ENCODE results near the gene ANAPC7. TPM values are rescaled to one million over a fixed set of nuclear protein-coding genes. Genes with fewer than 3 reads are reported as not detected.
"Not testable (repeated sequence)": the region's sequence is repeated elsewhere in the genome, so short reads cannot be mapped to it uniquely, and the experiment has no call there.

Gene ANAPC7
- total RNA-seq, 1 experiment from 2014 or later, result 61.0 TPM

DNA sequence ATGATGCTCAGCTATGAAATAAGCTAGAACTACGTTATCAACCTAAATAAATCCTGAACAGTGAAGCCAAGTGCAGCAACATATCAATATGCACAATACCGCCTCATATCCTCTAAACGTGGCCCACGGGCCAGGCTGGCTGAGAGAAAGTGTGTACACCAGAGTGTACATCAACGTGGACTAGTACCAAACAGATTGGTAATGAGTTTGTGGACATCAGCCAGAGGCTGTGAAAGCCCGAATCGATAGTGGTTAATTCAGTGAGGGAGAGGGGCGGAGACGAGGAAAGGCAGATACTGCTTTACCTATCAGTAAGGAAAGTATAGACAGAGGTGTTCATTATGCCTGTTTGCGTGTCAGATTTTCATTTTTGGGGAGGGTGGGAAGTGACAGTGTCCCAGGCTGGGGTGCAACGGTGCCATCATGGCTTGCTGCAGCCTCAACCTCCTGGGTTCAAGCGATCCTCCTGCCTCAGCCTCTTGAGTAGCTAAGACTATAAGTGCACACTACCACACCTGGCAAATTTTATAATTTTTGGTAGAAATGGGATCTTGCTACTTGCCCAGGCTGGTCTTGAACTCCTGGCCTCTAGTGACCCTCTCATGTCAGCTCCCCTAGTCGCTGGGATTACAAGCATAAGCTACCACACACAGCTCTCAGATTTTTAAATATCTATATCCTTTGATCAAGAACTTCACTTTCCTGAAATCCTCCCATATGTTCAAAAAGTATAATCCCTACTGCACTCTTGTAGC, 50.1 kb downstream of the ANAPC7 start:
- in situ Hi-C loops (cut with HindIII; ENCODE audit: low sequenced_read_pairs), result no loop called here

DNA sequence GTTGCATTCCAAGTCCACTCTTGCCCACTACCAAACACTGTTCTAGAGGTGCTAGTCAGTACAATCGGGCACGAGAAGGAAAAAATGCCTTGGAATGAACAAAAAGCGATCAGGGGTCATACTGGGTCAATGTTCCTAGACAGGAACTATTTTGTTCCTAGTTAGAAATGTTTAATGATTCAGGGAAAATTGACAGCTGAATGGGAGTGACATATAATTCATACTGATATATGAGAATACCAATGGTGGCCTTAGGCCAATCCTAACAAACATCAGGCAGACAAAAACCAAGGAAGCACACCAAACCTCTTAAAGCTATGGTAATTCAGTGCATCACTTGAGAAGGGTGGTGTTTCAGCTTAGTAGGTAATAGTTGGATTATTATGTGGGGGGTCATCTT, 51.1 kb downstream of the ANAPC7 start:
- DNase-seq (ENCODE audit: low spot score), result no peak
- in situ Hi-C loops (cut with HindIII; ENCODE audit: low sequenced_read_pairs), result no loop called here

More for the DNA sequence above, 50.1 kb downstream of the ANAPC7 start:
- DNase-seq (ENCODE audit: low spot score), result no peak

DNA sequence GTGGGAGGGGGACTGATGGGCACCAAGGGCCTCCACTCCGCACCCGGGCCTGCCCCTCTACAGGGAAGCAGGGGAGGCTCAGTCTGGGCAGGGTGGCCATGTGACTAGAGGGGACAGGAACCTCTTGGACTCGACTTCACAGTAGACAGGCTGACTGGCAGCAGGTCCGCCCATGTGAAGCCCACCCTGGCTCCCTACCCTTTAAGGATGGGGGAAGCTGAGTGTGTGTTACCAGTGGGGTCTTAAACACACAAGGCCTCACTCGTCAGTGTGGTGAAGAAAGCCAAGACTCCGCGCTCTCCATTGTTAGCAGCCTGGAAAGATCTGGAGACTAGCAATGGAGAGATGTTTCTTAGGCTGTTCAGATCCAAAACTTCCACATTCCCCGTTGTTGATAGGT, 52.4 kb downstream of the ANAPC7 start:
- DNase-seq (ENCODE audit: low spot score), result no peak
- in situ Hi-C loops (cut with HindIII; ENCODE audit: low sequenced_read_pairs), result no loop called here

DNA sequence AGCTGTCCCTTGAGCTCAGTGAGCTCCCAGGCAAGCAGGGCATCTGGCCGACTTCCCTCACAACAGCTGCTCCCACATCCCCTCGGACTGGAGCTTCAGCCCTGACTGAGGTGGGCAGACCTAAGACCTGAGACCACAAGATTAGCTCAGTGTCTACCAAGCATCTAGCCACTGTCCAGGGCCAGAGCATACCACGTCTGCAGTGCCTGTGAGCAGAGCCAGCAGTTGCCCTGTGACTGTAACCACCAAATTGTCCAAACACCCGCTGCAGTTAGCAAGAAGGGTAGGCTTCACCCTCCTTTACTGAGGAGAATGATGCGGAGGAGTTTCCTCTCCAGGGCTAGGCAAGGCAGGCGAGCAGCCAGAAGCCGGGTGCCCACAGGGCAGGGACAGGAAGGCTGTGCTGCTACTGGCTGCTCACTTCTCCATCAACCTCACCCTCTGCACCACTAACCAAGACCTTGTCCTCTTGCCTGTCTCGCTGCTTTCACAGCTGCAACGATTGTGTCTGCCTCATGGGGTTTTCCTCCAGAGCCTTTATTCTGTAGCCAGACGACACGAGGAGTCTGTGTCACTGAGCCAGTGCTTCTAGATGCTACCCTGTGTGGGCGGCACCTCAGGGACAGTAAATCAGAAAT, 53.9 kb downstream of the ANAPC7 start:
- in situ Hi-C loops (cut with HindIII; ENCODE audit: low sequenced_read_pairs), result no loop called here
- DNase-seq (ENCODE audit: low spot score), result peak; percentile 48

DNA sequence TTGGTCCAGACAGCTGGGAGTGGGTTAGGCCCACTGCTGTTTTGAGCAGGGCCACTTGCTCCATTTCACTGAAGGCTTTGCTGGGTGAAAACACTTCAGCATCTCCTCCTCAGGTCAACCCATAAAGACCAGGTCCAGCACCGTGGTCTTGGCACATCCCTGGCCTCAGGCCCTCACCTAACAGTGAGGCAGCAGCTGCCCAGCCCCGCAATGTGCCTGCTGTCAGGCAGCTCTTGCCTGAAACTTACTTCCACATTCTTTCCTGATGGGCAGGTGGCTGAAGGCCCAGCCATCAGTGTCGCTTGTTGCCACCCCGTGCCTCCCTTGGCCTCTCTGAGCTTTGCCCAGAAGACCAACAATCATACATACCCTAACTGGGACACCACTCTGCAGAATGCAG, 54.4 kb downstream of the ANAPC7 start:
- in situ Hi-C loops (cut with HindIII; ENCODE audit: low sequenced_read_pairs), result no loop called here
- DNase-seq (ENCODE audit: low spot score), result no peak

DNA sequence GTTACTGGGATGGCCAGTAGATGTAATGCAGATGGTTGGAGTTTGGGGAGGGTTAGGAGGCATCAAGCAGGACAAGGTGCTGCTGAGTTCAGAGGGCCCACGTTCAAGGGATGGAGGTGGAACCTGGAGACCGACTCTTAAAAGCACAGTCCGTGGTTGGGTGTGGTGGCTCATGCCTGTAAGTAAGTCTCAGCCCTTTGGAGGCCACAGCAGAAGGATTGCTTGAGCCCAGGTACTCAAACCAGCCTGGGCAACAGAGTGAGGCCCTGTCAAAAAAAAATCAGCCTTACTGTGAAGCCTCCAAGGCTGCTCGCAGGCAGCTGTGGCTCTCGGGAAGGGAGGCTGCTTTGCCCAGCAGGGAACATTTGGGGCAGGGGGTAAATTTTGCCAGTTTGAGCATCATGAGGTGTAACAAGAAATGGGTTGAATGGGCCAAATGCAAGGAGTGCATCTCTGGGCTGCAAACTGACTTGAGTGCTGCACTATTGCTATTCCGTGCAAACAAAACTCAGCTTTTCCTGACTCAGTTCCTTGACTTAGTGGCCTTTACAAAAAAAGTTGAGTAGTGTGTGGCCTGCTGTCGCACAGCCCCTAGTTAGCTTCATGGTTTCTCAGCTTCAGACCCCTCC, 55.0 kb downstream of the ANAPC7 start:
- in situ Hi-C loops (cut with HindIII; ENCODE audit: low sequenced_read_pairs), result no loop called here
- DNase-seq (ENCODE audit: low spot score), result no peak

DNA sequence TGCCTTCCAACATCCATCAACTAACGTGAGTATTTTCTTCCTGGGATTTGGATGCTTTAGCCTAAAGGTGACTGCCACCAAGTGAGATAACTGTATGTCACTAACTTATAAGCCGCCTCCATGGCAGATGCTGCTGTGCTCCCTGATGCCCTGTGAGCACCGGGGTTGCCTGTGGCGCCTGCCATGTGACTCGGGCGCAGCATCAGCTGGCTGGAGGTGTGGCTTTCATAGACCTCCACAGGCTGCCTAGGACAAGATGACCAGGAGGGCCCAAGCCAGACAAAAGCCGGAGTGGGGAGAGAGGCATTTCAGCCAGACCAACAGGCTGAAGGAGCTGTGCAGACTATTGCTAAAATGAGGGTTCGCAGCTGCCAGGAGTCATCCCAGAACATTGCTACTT, 55.7 kb downstream of the ANAPC7 start:
- no peak for DNase-seq (ENCODE audit: low spot score)
- in situ Hi-C loops (cut with HindIII; ENCODE audit: low sequenced_read_pairs), result no loop called here

DNA sequence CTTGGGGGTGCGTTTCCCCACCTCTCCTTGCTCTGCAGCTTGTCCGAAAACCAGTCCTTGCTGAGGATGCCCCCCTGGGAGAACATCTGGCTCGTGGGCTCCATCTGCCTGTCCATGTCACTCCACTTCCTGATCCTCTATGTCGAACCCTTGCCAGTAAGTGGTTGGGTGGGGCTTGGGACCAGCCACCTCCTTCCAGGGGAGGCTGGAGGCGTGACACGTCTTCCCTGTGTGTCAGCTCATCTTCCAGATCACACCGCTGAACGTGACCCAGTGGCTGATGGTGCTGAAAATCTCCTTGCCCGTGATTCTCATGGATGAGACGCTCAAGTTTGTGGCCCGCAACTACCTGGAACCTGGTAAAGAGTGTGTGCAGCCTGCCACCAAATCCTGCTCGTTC, 57.5 kb downstream of the ANAPC7 start:
- DNase-seq (ENCODE audit: low spot score), result no peak

DNA sequence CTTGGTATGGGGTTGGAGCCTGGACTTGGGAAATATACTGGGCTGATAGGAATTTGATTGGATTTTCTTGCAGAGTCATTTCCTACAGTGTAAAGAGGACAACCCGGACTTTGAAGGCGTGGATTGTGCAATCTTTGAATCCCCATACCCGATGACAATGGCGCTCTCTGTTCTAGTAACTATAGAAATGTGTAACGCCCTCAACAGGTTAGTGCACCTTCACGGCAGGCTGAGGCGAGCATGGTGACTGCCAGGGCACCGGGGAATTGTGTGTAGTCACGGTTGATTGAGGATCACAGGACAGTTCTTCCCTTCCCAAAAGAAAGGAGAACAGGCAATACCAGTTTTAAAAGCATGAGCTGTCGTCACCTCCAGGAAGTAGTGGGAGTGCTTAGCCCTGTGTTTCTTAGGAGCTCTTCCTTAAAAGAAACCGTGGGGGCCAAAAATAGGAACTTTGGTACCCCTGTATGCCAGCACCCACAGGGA, 58.3 kb downstream of the ANAPC7 start:
- DNase-seq (ENCODE audit: low spot score), result no peak
- in situ Hi-C loops (cut with HindIII; ENCODE audit: low sequenced_read_pairs), result no loop called here

More for the DNA sequence above, 57.5 kb downstream of the ANAPC7 start:
- in situ Hi-C loops (cut with HindIII; ENCODE audit: low sequenced_read_pairs), result no loop called here

DNA sequence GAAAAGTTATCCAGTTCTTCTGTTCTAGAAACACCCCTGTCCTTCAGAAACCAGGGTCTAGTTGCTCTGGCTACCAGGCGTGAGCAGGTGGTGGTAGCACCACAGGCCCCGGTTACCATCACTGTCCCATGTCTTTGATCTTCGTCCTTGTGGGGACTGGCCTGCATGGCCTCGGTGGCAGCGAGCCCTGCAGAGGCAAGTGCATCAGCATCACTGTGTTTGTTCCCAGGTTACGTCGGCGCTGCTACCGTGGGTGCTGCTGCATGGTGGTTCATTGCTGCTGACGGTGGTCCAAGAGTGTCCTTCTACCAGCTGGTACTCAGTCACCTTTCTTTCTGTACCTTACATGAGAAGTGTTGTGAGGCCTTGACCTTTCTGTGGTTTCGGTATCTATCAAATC, 58.9 kb downstream of the ANAPC7 start:
- in situ Hi-C loops (cut with HindIII; ENCODE audit: low sequenced_read_pairs), result no loop called here
- no peak for DNase-seq (ENCODE audit: low spot score)

DNA sequence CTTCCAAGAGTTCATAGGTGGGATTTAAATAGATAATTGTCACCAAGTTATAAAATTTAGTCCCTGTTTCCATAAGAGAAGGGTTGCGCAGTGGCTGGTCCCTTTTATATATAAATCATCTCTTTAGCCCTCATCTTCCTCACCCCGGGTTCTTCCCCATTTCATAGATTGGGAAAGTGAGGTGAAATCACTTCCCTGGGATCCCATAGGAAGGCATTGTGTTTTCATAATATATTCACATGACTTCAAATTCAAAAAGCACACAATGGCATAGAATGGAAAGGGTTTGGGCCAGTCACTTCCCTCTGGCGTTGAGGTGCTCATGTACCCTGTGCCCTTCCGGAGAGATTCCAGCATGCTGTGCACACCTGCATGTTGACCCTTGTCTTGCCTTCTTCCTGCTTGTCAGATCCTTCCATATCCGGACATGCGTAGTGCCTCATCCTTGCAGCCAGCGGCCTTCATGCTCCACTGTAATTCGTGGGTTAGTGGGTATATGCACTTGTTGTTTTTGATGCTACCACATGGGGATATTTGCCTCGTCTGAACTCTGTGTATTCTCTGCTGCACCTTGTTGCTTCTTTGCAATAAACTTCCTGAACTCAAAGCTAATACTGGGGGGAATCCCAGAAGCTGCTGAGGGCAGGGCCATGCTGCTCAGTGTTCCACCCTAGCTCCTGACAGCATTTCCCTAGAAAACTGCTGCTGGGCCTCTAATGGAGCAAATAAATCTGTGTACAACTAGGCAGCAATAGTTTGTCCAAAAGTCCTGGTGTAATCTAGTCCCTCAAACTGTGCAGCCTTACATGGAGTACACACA, 59.6 kb downstream of the ANAPC7 start:
- in situ Hi-C loops (cut with HindIII; ENCODE audit: low sequenced_read_pairs), result no loop called here
- no peak for DNase-seq (ENCODE audit: low spot score)

DNA sequence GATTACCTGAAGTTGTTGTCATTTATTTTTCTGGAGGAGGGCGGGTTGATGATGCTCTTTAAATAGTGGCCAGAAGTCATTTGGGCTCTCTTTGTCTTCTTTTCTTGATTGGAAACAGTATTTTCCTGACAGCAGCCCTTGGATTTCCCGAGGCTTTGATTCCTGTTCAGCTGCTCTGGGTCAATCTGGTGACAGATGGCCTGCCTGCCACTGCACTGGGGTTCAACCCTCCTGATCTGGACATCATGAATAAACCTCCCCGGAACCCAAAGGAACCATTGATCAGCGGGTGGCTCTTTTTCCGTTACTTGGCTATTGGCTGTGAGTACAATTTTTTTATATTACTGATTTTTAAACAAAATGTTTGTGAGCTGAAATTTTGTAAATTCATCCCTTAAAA, 60.4 kb downstream of the ANAPC7 start:
- in situ Hi-C loops (cut with HindIII; ENCODE audit: low sequenced_read_pairs), result no loop called here
- DNase-seq (ENCODE audit: low spot score), result peak; percentile 37

DNA sequence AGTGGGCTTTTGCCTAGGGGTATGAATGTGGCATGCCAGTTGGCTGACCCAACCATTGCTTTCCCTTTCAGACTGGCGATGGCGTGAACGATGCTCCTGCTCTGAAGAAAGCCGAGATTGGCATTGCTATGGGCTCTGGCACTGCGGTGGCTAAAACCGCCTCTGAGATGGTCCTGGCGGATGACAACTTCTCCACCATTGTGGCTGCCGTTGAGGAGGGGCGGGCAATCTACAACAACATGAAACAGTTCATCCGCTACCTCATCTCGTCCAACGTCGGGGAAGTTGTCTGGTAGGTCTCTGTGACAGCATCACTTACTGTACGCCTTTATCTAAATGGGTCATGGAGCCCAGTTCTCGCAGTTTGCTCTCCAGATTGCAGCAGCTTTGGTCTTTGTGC, 61.4 kb downstream of the ANAPC7 start:
- in situ Hi-C loops (cut with HindIII; ENCODE audit: low sequenced_read_pairs), result no loop called here
- DNase-seq (ENCODE audit: low spot score), result no peak

DNA sequence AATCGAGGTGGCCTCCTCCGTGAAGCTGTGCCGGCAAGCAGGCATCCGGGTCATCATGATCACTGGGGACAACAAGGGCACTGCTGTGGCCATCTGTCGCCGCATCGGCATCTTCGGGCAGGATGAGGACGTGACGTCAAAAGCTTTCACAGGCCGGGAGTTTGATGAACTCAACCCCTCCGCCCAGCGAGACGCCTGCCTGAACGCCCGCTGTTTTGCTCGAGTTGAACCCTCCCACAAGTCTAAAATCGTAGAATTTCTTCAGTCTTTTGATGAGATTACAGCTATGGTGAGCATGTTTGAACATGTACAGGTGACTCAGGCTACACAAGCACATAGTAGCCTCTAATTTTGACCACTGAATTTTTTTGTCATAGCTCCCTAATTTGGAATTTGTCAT, 62.8 kb downstream of the ANAPC7 start:
- in situ Hi-C loops (cut with HindIII; ENCODE audit: low sequenced_read_pairs), result no loop called here
- DNase-seq (ENCODE audit: low spot score), result peak; percentile 80

DNA sequence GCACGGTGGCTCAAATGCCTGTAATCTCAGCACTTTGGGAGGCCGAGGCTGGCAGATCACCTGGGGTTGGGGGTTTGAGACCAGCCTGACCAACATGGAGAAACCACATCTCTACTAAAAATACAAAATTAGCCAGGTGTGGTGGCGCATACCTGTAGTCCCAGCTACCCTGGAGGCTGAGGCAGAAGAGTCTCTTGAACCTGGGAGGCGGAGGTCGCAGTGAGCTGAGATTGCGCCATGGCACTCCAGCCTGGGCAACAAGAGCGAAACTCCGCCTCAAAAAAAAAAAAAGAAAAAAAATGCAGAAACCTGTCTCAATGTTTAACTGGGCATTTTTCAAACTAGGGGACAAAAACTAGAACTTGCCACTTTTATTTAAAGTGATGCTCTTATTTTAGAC, 63.2 kb downstream of the ANAPC7 start:
- not testable (repeated sequence) for DNase-seq (ENCODE audit: low spot score)

DNA sequence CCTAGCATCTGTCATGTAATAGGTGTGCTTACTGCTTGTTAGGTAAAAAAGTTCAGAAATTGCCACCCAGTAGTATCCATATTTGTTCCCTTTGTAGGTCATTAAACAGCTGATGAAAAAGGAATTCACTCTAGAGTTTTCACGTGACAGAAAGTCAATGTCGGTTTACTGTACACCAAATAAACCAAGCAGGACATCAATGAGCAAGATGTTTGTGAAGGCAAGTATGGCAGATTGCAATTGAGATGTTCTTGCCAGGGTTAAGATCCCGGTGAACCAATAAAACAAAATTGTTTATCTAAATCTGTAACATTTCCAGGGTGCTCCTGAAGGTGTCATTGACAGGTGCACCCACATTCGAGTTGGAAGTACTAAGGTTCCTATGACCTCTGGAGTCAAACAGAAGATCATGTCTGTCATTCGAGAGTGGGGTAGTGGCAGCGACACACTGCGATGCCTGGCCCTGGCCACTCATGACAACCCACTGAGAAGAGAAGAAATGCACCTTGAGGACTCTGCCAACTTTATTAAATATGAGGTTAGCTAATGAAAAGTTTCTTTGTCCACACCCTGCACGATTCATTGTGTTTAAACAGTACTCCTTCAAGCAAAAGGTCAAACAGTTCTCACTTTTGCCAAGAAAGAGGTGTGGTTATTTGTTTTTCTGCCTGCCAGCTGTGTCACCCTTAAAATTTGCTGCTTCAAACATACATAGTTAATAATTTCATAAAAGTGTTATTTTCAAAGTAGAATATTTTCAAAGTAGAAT, 64.1 kb downstream of the ANAPC7 start:
- in situ Hi-C loops (cut with HindIII; ENCODE audit: low sequenced_read_pairs), result no loop called here
- DNase-seq (ENCODE audit: low spot score), result no peak

More for the DNA sequence above, 63.2 kb downstream of the ANAPC7 start:
- in situ Hi-C loops (cut with HindIII; ENCODE audit: low sequenced_read_pairs), result not testable (repeated sequence)

DNA sequence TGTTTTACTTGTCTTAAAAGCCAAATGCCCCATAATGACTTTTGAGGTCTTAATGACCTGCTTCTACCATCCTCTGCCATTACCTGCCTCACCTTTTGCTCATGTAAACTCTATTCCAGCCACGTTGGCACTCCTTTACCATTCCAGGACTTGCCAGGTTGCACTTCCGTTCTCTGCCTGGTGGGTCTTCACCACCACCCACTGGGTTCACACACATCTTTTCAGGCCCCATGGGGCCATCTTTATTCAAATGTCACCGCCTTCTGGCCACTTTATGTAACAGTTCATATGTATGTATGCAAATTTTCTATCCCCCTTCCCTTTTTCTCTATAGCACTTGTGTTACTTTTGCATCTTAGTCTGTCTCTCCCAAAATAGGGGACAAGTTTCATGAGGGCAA, 64.8 kb downstream of the ANAPC7 start:
- in situ Hi-C loops (cut with HindIII; ENCODE audit: low sequenced_read_pairs), result no loop called here
- DNase-seq (ENCODE audit: low spot score), result no peak

DNA sequence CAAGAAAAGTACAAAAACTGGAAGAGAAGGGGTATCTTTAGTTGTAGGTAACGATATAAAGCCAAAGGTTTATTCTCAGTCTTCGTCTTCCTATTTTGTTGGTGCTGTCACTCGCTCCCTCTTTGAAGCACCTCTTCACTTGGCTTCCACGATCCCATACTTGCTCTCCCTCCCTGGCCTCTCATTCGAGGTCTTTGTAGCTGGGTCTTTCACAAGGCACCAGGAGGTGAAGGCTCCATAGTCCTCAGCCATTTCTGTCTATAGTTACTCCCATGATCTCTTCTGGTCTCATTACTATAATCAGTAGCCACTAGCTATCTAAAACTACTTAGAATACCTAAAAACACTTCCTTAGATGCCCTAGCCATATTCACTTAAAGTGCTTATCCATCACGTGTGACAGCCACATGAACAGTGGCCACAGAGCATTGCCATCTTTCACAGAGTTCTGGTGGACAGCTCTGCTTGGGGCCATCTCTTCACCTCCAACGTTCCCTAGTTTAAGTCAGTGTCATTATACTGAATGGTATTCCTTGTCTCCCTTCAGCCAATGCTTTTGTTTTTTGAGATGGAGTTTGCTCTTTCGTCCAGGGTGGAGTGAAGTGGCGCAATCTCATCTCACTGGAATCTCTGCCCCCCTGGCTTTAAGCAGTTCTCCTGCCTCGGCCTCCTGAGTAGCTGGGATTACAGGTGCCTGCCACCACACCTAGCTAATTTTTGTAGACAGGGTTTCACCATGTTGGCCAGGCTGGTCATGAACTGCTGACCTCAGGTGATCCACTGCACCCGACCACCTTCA, 65.4 kb downstream of the ANAPC7 start:
- in situ Hi-C loops (cut with HindIII; ENCODE audit: low sequenced_read_pairs), result no loop called here
- no peak for DNase-seq (ENCODE audit: low spot score)
